GM10266 (cell line): ENCODE results near the gene LTBP1.

Experiments used
- DNase-seq: peaks from one replicate; pipeline ENCODE4 v3.0.0; 2012; ENCODE audit errors: extremely low spot score
- TF ChIP-seq, protein P1 (sequence below): IDR thresholded peaks from 2 replicates; pipeline ENCODE4 v1.5.1; 2012; ENCODE audit warnings: mild to moderate bottlenecking, low read depth; ENCODE audit not compliant: control insufficient read depth, insufficient read depth; ENCODE audit errors: missing control alignments

The LTBP1 gene

DNA sequence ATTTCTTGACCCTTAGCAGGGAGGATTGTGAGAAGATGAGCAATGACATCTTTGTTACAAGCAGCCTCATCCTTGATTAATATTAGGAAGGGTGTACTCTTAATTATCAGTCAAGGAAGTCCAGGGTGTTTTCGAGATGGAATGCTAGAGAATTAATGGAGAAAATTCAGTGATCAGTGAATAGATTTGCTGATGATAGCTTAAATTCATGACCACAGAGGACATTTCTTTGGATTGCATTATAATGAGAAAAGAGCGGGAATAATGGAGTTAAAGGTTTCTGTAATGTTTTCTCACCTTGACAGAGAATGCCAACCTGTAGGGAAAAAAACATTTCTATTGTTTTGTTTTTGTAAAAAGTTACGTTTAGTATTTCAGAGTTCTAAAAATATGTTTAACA lies 249.9 kb downstream of the LTBP1 start:
- no peak for DNase-seq
- TF ChIP-seq, protein P1, sequence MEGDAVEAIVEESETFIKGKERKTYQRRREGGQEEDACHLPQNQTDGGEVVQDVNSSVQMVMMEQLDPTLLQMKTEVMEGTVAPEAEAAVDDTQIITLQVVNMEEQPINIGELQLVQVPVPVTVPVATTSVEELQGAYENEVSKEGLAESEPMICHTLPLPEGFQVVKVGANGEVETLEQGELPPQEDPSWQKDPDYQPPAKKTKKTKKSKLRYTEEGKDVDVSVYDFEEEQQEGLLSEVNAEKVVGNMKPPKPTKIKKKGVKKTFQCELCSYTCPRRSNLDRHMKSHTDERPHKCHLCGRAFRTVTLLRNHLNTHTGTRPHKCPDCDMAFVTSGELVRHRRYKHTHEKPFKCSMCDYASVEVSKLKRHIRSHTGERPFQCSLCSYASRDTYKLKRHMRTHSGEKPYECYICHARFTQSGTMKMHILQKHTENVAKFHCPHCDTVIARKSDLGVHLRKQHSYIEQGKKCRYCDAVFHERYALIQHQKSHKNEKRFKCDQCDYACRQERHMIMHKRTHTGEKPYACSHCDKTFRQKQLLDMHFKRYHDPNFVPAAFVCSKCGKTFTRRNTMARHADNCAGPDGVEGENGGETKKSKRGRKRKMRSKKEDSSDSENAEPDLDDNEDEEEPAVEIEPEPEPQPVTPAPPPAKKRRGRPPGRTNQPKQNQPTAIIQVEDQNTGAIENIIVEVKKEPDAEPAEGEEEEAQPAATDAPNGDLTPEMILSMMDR, result no peak

DNA sequence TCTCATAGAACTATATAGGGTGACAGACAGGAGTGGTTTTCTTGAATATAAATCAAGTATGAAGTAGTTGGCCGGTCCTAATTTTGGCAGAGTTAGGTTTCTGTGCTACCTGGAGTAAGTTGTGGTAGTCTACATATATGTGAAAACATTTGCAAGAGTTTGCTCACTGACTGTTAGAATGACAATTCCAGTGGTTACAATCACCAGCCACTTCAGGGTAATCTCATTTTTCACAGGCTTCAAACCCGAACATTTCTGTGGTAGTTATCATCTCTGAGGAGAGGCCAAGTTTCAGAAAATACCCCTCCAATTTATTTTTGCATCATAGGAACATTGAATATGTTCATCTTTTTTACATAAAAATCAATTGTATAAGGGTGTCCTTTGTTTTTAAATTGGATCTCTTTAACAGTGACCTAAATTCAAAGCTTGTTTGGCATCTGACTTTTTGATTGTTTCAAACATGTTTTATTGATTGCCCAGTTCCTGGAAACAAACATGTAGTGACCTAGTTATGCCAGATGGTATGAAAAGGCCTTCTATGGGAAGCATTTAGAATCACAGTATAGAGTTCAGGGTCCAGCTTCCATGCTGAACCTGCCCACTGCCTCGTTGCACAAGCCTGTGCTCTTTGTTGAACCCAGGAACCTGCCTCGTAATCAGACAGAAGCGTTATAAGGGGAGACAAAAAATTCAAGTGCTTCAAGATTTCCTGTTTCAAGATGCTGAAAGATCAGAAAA lies 250.6 kb downstream of the LTBP1 start:
- no peak for DNase-seq
- TF ChIP-seq, protein P1, result no peak

DNA sequence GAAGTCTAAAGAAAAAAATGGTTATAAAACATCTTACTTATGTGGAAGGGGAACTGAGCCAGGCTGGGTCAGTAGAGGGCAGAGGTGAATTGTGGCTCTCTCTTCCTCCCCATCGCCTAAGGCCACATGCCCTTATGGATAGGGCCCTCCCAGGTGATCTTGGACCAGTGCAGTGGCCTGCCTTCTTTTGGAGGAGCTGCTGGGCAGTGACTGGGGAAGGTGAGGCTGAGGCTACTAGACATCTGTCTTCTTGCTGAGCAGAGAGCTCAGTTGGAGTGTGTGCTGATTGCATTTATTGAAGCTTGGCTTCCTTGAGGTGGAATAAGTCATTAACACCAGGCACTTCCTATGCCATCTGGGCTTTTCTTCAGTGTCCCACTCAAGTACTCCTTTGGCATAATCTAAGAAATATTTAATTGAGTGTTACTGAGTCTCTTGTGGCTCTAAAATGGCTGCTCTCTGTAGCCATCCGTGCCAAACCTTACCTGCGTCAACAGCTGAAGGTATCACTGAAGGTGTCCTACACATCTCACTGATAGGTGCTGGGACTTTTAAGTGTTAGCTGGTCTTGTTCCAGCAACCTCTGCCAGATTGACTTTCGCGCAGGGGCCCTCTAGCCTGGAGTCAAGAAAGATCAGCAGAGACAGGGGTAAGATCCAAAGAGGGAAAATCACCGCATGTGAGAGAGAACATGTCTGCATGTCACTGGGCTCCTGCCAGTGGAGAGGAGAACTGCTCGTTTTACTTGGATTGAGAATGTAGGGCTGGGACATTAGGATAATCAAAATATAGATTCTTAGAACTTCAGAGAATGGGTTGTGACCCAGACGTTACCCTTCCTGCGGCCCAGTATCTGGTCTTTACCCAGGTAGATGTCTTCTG lies 256.1 kb downstream of the LTBP1 start:
- no peak for DNase-seq
- TF ChIP-seq, protein P1, result no peak

- TF ChIP-seq, protein P1, result no peak
- no peak for DNase-seq
Measured at GRCh38 chr2:33204945-33205344, 258.2 kb downstream of the LTBP1 start.

GRCh38 chr2:33205693-33206434 lies 259.1 kb downstream of the LTBP1 start:
- peak; percentile 48 for DNase-seq
- TF ChIP-seq, protein P1, result no peak

DNA sequence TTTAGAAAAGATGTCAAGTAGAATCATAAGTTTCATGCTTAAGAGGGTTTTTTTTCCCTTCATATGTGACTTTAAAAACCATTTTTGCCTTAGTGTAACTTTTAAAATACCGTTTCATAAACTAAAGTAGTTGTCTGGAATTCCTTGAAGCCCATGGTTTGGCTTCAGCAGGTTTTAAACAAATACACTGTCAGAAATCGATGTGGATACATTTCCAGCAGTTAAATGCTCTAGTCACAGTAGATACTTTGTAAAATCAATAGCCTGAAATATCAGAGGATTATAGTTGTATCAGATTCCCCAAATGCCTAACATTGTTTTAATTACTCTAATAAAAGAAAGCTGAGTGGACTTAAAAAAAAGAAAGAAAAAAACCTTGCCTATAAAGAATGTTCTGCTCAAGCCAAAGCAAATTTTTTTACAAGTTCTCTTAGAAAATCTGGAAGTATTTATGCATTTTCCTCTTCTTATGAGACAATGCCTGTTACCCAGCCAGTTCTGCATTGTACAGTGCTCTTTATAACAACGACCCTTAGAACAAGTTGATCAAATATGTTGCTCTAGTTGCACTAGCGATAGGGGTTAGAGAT lies 260.5 kb downstream of the LTBP1 start:
- TF ChIP-seq, protein P1, result no peak
- DNase-seq, result no peak
